ENCODE measurements around the gene PLEKHA6. TPM values are rescaled to one million over a fixed set of nuclear protein-coding genes. Genes with fewer than 3 reads are reported as not detected.

PLEKHA6 gene
- polyA plus RNA-seq, 1 donor from 2014 or later, result 22.6 TPM

DNA sequence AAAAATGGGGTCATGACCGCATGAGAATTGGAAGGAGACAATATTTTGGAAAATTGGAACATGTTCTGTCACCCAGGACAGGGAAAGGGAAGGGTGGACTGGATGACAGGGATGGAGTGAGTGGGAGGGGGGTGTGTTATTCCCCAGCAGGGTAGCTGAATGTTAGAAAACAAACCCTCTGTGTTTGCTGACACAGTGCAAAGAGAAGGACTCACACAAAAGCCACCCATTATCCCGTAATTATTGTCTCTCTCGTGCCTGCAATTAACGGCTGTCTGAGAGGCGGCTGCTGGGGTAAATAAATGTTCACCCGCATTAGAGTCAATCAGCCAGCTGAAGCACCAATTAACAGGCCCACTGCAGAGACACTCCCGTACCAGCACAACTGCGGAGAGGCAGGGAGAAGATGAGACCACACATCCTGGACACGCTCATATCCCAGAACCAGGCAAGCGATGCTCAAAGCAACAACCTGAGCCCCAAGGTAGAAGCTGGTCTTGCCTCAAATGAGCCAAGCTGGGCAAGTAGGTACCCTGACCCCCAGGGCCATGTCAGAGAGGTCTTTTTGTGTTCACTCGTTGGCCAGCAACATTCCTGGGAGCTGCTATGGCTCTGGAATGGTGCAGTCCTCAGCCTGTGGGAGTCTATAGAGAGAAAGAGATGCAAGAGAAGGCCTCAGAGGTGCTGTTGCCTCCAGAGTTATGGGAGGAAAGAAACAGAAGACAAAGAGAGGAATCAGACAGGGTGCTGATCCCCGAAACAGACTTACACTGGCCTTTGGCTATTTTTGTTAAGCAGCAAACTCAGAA is 19.4 kb downstream of the PLEKHA6 start:
- no peaks in the 10 kb centered on the region for H3F3A ChIP-seq (ENCODE audit: insufficient read depth, low read length, poor library complexity, severe bottlenecking)
- H2AFZ ChIP-seq (ENCODE audit: low read depth, low read length), result no peak overlapping the region
- no peaks in the 10 kb centered on the region for H3K9me3 ChIP-seq (ENCODE audit: low read length)
- no peaks in the 10 kb centered on the region for H3K9me2 ChIP-seq (ENCODE audit: insufficient read depth, low read length)
- TF ChIP-seq POLR2AphosphoS5 (IDR thresholded peaks at IDR 0.05) (no peak), EZH2 (IDR thresholded peaks at IDR 0.05; ENCODE audit: borderline replicate concordance, insufficient read depth, low read length, poor library complexity, severe bottlenecking) (no peak), RAD21 (conservative IDR thresholded peaks at IDR 0.05) (no peak)
- peak overlapping the region; percentile 48 for H3K4me3 ChIP-seq (ENCODE audit: low read length)
- no peak overlapping the region for H3K9ac ChIP-seq (ENCODE audit: low read length)
- H3K27ac ChIP-seq (ENCODE audit: low read length), result no peak overlapping the region
- H4K20me1 ChIP-seq (ENCODE audit: insufficient read depth), result peaks cover 26% of the 10 kb centered on the region
- H3K4me2 ChIP-seq (ENCODE audit: low read length), result no peak overlapping the region
- H3K36me3 ChIP-seq (ENCODE audit: insufficient read depth, low read length), result no peaks in the 10 kb centered on the region
- H3K79me2 ChIP-seq (replicated peaks; ENCODE audit: insufficient read depth, low read length), result peaks cover 60% of the 10 kb centered on the region
- H3K27me3 ChIP-seq (ENCODE audit: insufficient read depth, low read depth, low read length), result peaks cover 28% of the 10 kb centered on the region

DNA sequence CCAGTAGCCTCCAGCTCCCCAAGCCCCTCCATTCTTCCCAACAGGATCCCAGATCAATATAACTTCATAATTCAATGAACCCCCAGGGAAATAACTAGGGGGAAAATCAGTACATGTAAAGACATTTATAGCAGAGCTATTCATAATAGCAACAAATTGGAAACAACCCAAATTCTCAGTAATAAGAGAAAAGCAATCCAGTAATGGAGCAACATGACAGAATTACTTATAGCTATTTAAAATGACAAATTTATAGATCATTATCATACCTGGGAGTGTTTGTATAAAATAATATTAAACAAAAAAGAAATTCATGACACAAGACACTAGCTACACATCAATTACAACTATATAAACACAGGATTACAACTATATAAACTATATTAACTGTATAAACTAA is 20.2 kb downstream of the PLEKHA6 start:
- Histone ChIP-seq H3K79me2 (replicated peaks; ENCODE audit: insufficient read depth, low read length) (peaks cover 57% of the 10 kb centered on the region), H3K4me2 (ENCODE audit: low read length) (no peak overlapping the region), H3K36me3 (ENCODE audit: insufficient read depth, low read length) (no peaks in the 10 kb centered on the region), H3K4me3 (ENCODE audit: low read length) (no peak overlapping the region), H3K27ac (ENCODE audit: low read length) (no peak overlapping the region), H2AFZ (ENCODE audit: low read depth, low read length) (no peak overlapping the region), H3K9me2 (ENCODE audit: insufficient read depth, low read length) (no peaks in the 10 kb centered on the region), H3K9ac (ENCODE audit: low read length) (no peak overlapping the region), H3F3A (ENCODE audit: insufficient read depth, low read length, poor library complexity, severe bottlenecking) (no peaks in the 10 kb centered on the region), H3K27me3 (ENCODE audit: insufficient read depth, low read depth, low read length) (peaks cover 24% of the 10 kb centered on the region), H3K9me3 (ENCODE audit: low read length) (no peaks in the 10 kb centered on the region), H4K20me1 (ENCODE audit: insufficient read depth) (peaks cover 30% of the 10 kb centered on the region)
- TF ChIP-seq EP300 (conservative IDR thresholded peaks at IDR 0.05; ENCODE audit: poor library complexity, severe bottlenecking) (no peak), RAD21 (conservative IDR thresholded peaks at IDR 0.05) (no peak), SMC3 (conservative IDR thresholded peaks at IDR 0.05; ENCODE audit: poor library complexity) (no peak), POLR2AphosphoS5 (IDR thresholded peaks at IDR 0.05) (no peak), EZH2 (IDR thresholded peaks at IDR 0.05; ENCODE audit: borderline replicate concordance, insufficient read depth, low read length, poor library complexity, severe bottlenecking) (no peak)
- TF ChIP-seq, protein P1, sequence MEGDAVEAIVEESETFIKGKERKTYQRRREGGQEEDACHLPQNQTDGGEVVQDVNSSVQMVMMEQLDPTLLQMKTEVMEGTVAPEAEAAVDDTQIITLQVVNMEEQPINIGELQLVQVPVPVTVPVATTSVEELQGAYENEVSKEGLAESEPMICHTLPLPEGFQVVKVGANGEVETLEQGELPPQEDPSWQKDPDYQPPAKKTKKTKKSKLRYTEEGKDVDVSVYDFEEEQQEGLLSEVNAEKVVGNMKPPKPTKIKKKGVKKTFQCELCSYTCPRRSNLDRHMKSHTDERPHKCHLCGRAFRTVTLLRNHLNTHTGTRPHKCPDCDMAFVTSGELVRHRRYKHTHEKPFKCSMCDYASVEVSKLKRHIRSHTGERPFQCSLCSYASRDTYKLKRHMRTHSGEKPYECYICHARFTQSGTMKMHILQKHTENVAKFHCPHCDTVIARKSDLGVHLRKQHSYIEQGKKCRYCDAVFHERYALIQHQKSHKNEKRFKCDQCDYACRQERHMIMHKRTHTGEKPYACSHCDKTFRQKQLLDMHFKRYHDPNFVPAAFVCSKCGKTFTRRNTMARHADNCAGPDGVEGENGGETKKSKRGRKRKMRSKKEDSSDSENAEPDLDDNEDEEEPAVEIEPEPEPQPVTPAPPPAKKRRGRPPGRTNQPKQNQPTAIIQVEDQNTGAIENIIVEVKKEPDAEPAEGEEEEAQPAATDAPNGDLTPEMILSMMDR (IDR thresholded peaks at IDR 0.05; ENCODE audit: poor library complexity, severe bottlenecking), result no peak

DNA sequence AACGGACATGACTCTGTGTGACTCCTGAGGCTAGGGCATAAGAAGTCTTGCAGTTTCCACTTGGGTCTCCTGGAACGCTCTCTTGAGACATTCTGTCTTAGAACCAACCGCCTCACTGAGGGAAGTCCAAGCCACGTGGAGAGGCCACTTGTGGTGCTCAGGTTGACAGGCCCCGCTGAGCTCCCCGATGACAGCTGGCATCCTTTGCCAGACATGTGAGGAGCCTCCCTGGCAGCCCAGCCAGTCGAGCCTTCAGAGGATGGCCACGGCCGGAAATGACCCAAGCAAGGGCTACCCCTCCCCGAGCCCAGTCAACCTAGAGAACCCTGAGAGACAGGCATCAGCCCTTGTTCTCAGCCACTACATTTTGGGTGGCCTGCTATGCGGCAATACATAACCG is 20.7 kb downstream of the PLEKHA6 start:
- Histone ChIP-seq H3K79me2 (replicated peaks; ENCODE audit: insufficient read depth, low read length) (peaks cover 62% of the 10 kb centered on the region), H3K9me3 (ENCODE audit: low read length) (no peaks in the 10 kb centered on the region), H3F3A (ENCODE audit: insufficient read depth, low read length, poor library complexity, severe bottlenecking) (no peaks in the 10 kb centered on the region), H4K20me1 (ENCODE audit: insufficient read depth) (peaks cover 31% of the 10 kb centered on the region), H2AFZ (ENCODE audit: low read depth, low read length) (no peak overlapping the region), H3K4me3 (ENCODE audit: low read length) (no peak overlapping the region), H3K27me3 (ENCODE audit: insufficient read depth, low read depth, low read length) (peaks cover 23% of the 10 kb centered on the region), H3K9me2 (ENCODE audit: insufficient read depth, low read length) (no peaks in the 10 kb centered on the region), H3K36me3 (ENCODE audit: insufficient read depth, low read length) (no peaks in the 10 kb centered on the region), H3K9ac (ENCODE audit: low read length) (no peak overlapping the region), H3K27ac (ENCODE audit: low read length) (no peak overlapping the region), H3K4me2 (ENCODE audit: low read length) (no peak overlapping the region)
- TF ChIP-seq TAF1 (IDR thresholded peaks at IDR 0.05; ENCODE audit: low read depth), result no peak
- TF ChIP-seq POLR2AphosphoS5 (IDR thresholded peaks at IDR 0.05), result no peak
- no peak for TF ChIP-seq MXI1 (conservative IDR thresholded peaks at IDR 0.05; ENCODE audit: poor library complexity, severe bottlenecking)
- TF ChIP-seq RAD21 (conservative IDR thresholded peaks at IDR 0.05), result no peak
- TF ChIP-seq EZH2 (IDR thresholded peaks at IDR 0.05; ENCODE audit: borderline replicate concordance, insufficient read depth, low read length, poor library complexity, severe bottlenecking), result no peak
- TF ChIP-seq, protein P1 (IDR thresholded peaks at IDR 0.05; ENCODE audit: poor library complexity, severe bottlenecking), result no peak
- TF ChIP-seq SMC3 (conservative IDR thresholded peaks at IDR 0.05; ENCODE audit: poor library complexity), result no peak
- TF ChIP-seq EP300 (conservative IDR thresholded peaks at IDR 0.05; ENCODE audit: poor library complexity, severe bottlenecking), result no peak
- TF ChIP-seq, protein P2, sequence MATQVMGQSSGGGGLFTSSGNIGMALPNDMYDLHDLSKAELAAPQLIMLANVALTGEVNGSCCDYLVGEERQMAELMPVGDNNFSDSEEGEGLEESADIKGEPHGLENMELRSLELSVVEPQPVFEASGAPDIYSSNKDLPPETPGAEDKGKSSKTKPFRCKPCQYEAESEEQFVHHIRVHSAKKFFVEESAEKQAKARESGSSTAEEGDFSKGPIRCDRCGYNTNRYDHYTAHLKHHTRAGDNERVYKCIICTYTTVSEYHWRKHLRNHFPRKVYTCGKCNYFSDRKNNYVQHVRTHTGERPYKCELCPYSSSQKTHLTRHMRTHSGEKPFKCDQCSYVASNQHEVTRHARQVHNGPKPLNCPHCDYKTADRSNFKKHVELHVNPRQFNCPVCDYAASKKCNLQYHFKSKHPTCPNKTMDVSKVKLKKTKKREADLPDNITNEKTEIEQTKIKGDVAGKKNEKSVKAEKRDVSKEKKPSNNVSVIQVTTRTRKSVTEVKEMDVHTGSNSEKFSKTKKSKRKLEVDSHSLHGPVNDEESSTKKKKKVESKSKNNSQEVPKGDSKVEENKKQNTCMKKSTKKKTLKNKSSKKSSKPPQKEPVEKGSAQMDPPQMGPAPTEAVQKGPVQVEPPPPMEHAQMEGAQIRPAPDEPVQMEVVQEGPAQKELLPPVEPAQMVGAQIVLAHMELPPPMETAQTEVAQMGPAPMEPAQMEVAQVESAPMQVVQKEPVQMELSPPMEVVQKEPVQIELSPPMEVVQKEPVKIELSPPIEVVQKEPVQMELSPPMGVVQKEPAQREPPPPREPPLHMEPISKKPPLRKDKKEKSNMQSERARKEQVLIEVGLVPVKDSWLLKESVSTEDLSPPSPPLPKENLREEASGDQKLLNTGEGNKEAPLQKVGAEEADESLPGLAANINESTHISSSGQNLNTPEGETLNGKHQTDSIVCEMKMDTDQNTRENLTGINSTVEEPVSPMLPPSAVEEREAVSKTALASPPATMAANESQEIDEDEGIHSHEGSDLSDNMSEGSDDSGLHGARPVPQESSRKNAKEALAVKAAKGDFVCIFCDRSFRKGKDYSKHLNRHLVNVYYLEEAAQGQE (IDR thresholded peaks at IDR 0.05; ENCODE audit: borderline replicate concordance), result no peak

Measured in neural cell (in vitro differentiated cells).